Right atrium auricular region (tissue), 2 donors: ENCODE measurements around the gene PTGER4. TPM values are rescaled to one million over a fixed set of nuclear protein-coding genes. Genes with fewer than 3 reads are reported as not detected.

Experiments used
- DNase-seq: peaks from one replicate; pipeline ENCODE4 v3.0.0-alpha.2; 2019; ENCODE audit warnings: low spot score
- H3K27ac ChIP-seq, 2 donors: fragments of 200-600 bp; sonication (generic); 1 replicate in 1 of 2; 2 replicates in 1 of 2; pipeline ENCODE4 v1.5.1; 2016 to 2019
- H3K27me3 ChIP-seq, 2 donors: fragments of 200-600 bp; sonication (generic); one replicate each; pipeline versions ENCODE4 v1.5.1 to v1.6.0; 2017 to 2019
- H3K36me3 ChIP-seq: fragments of 200-600 bp; sonication (generic); one replicate; pipeline ENCODE4 v1.5.1; 2016
- H3K4me1 ChIP-seq, 2 donors: fragments of 200-600 bp; sonication (generic); one replicate each; pipeline versions ENCODE4 v1.5.1 to v1.6.0; 2017 to 2019
- H3K4me3 ChIP-seq, 2 donors: fragments of 200-600 bp; sonication (generic); 1 replicate in 1 of 2; 2 replicates in 1 of 2; pipeline ENCODE4 v1.5.1; 2017 to 2019; ENCODE audit warnings: mild to moderate bottlenecking in 1 of 2, moderate library complexity in 1 of 2
- H3K9me3 ChIP-seq, 2 donors: fragments of 200-600 bp; sonication (generic); one replicate each; pipeline ENCODE4 v1.5.1; 2019
- CTCF ChIP-seq, 2 donors: fragments of 200-600 bp; sonication (generic); IDR thresholded peaks; one replicate each; pipeline ENCODE4 v1.5.1; 2019; ENCODE audit warnings: antibody characterized with exemption in 2 of 2
- total RNA-seq, 2 donors: library from RNA; depleted of rRNA; stranded (reverse); fragments of >200 nt; gene quantifications; one replicate each; pipeline ENCODE4 v1.1.0, GENCODE V29; 2016

Gene PTGER4
- total RNA-seq, 2 donors from 2014 or later = 7.3 to 22.0 TPM

GRCh38 chr5:40665635-40666298, 13.9 kb upstream of the PTGER4 start:
- H3K27me3 ChIP-seq = no peaks in the 10 kb centered on the region
- H3K4me3 ChIP-seq = no peak overlapping the region
- DNase-seq = no peak
- no peaks in the 10 kb centered on the region for H3K36me3 ChIP-seq
- H3K27ac ChIP-seq = no peak overlapping the region
- no peaks in the 10 kb centered on the region for H3K4me1 ChIP-seq
- no peaks in the 10 kb centered on the region for H3K9me3 ChIP-seq
- no peak for TF ChIP-seq CTCF (IDR thresholded peaks at IDR 0.05)

DNA sequence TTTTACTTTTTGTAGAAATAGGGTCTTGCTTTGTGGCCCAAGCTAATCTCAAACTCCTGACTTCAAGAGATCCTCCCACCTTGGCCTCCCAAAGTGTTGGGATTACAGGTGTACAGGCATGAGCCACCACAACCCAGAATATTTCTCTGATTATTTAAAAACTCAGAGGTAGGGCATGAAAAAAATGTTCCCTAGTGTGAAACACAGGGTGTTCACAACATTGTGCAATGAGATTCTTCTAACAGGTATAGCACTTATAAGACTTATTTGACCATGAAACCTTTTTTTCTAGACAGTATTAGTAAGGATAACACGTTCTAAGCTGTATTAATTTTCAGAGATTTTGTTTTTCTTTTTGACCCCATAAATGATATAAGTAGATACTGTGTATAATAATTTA, 13.1 kb upstream of the PTGER4 start:
- no peaks in the 10 kb centered on the region for H3K36me3 ChIP-seq
- H3K27me3 ChIP-seq = no peaks in the 10 kb centered on the region
- H3K9me3 ChIP-seq = no peaks in the 10 kb centered on the region
- DNase-seq = no peak
- no peak for TF ChIP-seq CTCF (IDR thresholded peaks at IDR 0.05)
- no peak overlapping the region for H3K4me3 ChIP-seq
- H3K4me1 ChIP-seq = no peaks in the 10 kb centered on the region
- no peak overlapping the region for H3K27ac ChIP-seq

DNA sequence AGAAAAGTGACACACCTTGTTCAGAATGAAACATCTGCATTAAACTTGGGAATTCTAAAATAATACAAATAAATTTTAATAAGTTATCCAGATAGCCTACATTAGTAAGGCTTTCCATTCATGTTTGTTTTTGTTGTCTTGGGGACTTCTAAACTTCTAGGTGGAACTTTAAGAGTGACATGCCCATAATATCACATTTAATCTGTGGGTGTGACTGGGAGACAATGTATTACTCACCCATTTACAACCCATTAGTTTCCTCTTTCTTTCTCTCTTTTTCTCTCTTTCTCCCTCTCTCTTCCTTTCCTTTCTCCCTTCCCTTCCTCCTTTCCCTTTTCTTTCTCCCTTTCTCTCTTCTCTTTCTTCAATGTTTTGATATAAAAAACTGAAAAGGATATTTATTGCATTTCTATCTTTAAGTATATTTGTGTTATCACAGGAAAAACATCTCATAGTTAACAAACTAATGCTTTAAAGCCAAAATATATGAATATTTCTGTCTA, 12.5 kb upstream of the PTGER4 start:
- Histone ChIP-seq H3K9me3 (no peaks in the 10 kb centered on the region), H3K27ac (no peak overlapping the region), H3K36me3 (no peaks in the 10 kb centered on the region), H3K4me1 (no peaks in the 10 kb centered on the region), H3K4me3 (no peak overlapping the region), H3K27me3 (no peaks in the 10 kb centered on the region)
- no peak for TF ChIP-seq CTCF (IDR thresholded peaks at IDR 0.05)
- DNase-seq = no peak

- H3K36me3 ChIP-seq = no peaks in the 10 kb centered on the region
- H3K27me3 ChIP-seq = no peaks in the 10 kb centered on the region
- no peak for DNase-seq
- H3K9me3 ChIP-seq = no peaks in the 10 kb centered on the region
- no peak overlapping the region for H3K4me3 ChIP-seq
- no peak overlapping the region for H3K27ac ChIP-seq
- no peak for TF ChIP-seq CTCF (IDR thresholded peaks at IDR 0.05)
- no peaks in the 10 kb centered on the region for H3K4me1 ChIP-seq
Observed at GRCh38 chr5:40669606-40670390, 9.9 kb upstream of the PTGER4 start.

DNA sequence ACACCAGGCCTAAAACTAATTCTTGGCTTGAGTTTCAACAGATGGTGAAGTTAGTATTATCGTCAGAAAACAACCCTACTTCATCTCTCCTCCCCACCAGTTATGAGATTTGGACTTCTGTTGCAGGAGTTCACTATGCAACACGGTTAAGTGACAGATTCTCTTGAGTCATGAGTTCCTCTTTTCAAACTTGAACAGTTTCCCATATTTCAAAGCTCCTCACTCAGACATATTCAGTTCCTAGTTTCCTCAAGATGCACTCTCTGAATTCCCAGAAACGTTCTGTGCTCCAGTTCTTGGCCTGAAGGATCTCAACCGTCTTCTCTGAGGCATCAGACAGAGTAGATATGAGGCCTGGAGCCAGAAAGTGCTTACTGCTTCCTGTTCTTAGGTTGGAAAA, 7.3 kb upstream of the PTGER4 start:
- H3K27me3 ChIP-seq = no peaks in the 10 kb centered on the region
- no peak overlapping the region for H3K4me3 ChIP-seq
- DNase-seq = no peak
- no peaks in the 10 kb centered on the region for H3K36me3 ChIP-seq
- no peaks in the 10 kb centered on the region for H3K9me3 ChIP-seq
- TF ChIP-seq CTCF (IDR thresholded peaks at IDR 0.05) = no peak
- peaks cover 0 to 11% of the 10 kb centered on the region in 2 donors for H3K4me1 ChIP-seq
- no peak overlapping the region for H3K27ac ChIP-seq
